ENCODE results near the gene RSPO4.

DNA sequence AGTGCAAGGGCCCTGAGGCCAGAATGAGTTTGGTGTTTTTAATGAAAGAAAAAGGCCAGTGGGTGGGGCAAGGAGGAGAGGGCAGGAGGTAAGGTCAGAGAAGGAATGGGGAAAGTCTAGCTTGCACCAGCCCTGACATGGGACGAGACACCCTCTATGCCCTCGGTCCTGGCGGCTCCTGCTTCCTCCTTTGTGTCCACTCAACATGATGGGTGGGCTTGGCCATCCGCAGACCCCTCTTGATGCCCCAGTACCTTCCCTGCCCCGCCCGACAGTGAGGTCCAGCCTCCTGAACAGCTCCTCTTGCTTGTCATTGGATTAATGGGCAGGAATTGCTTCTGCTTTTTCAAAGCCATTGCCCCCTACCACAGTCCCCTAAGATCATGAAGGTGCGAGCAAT lies 52.4 kb downstream of the RSPO4 start:
- TF ChIP-seq POLR2A (IDR thresholded peaks at IDR 0.05; ENCODE audit: control extremely low read depth in 1 of 2, low read depth in 2 of 2, low read length in 2 of 2) (no peak), BRCA1 (IDR thresholded peaks at IDR 0.05; ENCODE audit: low read depth, low read length) (no peak), EP300 (IDR thresholded peaks at IDR 0.05; ENCODE audit: borderline replicate concordance in 1 of 2, low read depth in 2 of 2, low read length in 2 of 2) (no peak)
- TF ChIP-seq, protein P1, sequence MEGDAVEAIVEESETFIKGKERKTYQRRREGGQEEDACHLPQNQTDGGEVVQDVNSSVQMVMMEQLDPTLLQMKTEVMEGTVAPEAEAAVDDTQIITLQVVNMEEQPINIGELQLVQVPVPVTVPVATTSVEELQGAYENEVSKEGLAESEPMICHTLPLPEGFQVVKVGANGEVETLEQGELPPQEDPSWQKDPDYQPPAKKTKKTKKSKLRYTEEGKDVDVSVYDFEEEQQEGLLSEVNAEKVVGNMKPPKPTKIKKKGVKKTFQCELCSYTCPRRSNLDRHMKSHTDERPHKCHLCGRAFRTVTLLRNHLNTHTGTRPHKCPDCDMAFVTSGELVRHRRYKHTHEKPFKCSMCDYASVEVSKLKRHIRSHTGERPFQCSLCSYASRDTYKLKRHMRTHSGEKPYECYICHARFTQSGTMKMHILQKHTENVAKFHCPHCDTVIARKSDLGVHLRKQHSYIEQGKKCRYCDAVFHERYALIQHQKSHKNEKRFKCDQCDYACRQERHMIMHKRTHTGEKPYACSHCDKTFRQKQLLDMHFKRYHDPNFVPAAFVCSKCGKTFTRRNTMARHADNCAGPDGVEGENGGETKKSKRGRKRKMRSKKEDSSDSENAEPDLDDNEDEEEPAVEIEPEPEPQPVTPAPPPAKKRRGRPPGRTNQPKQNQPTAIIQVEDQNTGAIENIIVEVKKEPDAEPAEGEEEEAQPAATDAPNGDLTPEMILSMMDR (IDR thresholded peaks at IDR 0.05; ENCODE audit: control extremely low read depth in 1 of 3, insufficient read depth in 1 of 3, low read depth in 1 of 3, low read length in 3 of 3): no peak

Data from H1 (cell line).